Measurements from ENCODE around the gene LPCAT1.
"Not testable (repeated sequence)": the region's sequence is repeated elsewhere in the genome, so short reads cannot be mapped to it uniquely, and the experiment has no call there.

LPCAT1 gene

DNA sequence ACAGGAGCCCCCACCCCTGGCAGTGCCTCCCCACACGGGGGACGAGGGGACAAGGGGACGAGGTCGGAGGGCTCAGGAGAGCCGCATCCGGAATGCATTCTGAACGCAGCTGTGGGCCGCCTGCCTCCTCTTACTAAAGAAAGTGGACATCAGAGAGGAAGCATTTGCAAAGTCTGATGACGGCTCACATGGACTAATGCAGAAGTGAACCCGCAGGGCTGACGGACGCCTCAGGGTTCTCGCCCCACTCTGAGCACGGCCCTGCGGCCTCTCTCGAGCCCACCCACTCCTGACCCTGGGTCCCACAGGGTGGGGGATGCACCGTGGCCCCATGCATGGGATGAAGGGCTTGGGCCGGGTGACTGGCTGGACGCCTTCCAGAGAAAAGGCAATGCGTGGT, 5.9 kb downstream of the LPCAT1 start:
- no peak overlapping the region for H3K4me3 ChIP-seq (ENCODE audit: low read length)
- DNase-seq (ENCODE audit: low read depth), result no peak
- TF ChIP-seq, protein P1, sequence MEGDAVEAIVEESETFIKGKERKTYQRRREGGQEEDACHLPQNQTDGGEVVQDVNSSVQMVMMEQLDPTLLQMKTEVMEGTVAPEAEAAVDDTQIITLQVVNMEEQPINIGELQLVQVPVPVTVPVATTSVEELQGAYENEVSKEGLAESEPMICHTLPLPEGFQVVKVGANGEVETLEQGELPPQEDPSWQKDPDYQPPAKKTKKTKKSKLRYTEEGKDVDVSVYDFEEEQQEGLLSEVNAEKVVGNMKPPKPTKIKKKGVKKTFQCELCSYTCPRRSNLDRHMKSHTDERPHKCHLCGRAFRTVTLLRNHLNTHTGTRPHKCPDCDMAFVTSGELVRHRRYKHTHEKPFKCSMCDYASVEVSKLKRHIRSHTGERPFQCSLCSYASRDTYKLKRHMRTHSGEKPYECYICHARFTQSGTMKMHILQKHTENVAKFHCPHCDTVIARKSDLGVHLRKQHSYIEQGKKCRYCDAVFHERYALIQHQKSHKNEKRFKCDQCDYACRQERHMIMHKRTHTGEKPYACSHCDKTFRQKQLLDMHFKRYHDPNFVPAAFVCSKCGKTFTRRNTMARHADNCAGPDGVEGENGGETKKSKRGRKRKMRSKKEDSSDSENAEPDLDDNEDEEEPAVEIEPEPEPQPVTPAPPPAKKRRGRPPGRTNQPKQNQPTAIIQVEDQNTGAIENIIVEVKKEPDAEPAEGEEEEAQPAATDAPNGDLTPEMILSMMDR (IDR thresholded peaks at IDR 0.05; ENCODE audit: insufficient read depth, low read depth, low read length, missing control alignments), result no peak

DNA sequence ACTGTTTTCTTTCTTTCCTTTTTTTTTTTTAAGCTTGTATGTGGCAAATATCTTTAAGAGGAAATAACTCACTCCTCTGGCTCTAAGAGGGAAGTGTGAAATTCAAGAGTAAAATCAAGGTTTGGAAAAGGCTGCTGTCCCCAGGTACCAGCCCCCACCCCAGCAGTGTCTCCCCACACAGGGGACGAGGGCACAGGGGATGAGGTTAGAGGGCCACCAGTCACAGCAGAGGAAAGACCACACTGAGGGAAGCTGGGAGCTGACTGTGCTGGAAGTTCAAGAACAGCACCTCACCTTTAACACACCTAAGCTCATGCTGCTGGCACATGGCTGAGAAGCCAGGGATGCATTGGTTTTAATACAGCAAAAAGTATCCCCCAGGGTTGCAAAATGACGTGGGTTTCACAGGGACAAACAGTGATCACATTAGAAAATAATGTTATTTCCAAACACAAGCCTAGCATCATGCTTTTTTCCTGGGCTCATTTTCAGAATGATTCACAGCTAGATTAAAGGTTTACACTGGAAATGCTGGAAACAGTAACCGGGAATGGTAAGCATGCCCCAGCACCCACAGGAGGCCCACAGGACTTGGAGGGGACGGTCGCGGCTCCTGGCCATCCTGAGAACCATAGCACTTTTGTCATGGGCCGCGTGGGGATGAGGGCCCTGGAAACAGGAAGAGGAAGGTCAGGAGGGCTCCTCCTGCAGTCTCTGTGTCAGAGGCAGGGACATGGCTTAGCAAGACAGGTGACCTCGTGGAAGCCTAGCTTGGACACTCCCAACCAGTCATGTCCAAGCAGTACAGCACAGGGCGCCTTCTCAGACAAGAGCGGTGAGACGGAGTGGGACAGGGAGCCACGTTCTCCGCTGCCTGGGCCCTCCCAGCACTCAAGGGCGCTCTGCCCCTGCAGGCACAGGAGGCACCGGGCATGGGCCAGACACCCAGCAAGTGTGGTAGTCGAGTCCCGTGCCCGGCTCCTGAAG, 6.9 kb downstream of the LPCAT1 start:
- DNase-seq (ENCODE audit: low read depth), result peak; percentile 60
- no peak overlapping the region for H3K4me3 ChIP-seq (ENCODE audit: low read length)
- TF ChIP-seq, protein P1 (IDR thresholded peaks at IDR 0.05; ENCODE audit: insufficient read depth, low read depth, low read length, missing control alignments), result no peak

DNA sequence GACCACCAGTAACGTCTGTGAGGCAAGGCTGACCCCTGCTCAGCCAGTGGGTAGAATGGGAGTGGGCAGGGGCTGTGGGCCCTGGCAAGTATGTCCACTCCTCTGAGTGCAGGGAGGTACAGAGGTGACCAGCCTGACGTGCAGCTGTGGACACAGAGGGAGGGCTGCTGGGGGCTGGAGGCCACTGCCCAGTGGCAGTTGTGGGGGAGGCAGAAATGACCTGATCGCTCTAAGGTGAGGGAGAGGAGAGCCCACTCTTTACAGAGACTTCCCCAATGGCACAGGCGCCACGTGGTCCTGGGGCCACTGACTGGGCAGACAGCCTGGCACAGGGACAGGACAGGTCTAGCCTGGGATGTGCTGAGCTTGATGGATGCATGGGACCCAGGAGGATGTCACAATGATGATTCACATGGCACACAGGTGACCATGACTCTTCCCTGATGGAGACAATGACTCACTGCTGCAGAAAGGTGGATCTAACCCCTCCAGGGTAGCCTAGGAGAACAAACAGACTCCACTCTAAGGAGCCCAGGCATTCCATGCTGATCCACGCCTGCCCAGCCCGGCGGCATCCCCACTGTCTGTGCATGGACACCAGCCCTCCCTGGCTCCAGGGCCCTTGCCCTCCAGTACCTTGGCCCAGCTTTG, 7.7 kb downstream of the LPCAT1 start:
- peak; percentile 94 for DNase-seq (ENCODE audit: low read depth)
- TF ChIP-seq, protein P1 (IDR thresholded peaks at IDR 0.05; ENCODE audit: insufficient read depth, low read depth, low read length, missing control alignments), result no peak
- no peak overlapping the region for H3K4me3 ChIP-seq (ENCODE audit: low read length)

DNA sequence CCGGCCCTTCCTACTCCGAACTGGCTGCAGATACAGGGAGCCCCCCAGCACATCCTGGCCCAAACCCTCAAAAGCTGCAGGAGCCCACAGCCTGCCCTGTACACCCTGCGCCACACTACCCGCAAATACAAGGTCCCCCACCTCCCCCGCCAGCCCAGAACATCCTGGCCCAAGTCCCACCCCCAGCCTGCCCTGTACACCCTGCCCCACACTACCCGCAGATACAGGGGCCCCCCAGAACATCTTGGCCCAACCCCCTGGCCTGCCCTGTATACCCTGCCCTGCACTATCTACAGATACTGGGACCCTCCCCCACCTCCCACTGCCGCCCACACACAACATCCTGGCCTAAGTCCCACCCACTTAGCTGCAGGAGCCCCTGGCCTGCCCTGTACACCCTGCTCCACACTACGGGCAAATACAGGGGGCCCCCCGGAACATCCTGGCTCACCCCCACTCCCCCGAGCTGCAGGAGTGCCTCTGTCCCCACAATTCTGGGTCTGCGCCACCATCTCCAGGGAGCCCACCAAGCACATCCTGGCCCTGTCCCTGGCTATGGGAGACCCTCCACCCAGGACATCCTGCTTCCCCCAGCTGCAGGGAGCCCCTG, 8.3 kb downstream of the LPCAT1 start:
- TF ChIP-seq, protein P1 (IDR thresholded peaks at IDR 0.05; ENCODE audit: insufficient read depth, low read depth, low read length, missing control alignments), result no peak
- DNase-seq (ENCODE audit: low read depth), result no peak
- no peak overlapping the region for H3K4me3 ChIP-seq (ENCODE audit: low read length)

DNA sequence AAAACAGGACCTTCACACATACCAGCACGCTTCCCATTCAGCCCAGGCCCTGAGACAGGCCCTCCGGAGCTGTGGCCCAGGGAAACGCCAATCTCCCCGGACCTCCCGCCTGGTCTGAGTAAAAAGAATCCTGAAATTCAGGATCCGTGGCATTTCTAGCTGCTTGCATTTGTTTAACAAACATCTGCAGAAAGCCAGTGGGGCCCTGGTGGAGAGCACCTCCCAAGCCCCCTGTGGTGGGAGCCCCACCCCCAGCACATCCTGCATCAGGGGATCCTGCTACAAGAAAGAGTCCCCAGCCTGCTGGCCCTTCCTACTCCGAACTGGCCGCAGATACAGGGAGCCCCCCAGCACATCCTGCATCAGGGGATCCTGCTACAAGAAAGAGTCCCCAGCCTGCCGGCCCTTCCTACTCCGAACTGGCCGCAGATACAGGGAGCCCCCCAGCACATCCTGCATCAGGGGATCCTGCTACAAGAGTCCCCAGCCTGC, 8.9 kb downstream of the LPCAT1 start:
- not testable (repeated sequence) for H3K4me3 ChIP-seq (ENCODE audit: low read length); DNase-seq (ENCODE audit: low read depth)

DNA sequence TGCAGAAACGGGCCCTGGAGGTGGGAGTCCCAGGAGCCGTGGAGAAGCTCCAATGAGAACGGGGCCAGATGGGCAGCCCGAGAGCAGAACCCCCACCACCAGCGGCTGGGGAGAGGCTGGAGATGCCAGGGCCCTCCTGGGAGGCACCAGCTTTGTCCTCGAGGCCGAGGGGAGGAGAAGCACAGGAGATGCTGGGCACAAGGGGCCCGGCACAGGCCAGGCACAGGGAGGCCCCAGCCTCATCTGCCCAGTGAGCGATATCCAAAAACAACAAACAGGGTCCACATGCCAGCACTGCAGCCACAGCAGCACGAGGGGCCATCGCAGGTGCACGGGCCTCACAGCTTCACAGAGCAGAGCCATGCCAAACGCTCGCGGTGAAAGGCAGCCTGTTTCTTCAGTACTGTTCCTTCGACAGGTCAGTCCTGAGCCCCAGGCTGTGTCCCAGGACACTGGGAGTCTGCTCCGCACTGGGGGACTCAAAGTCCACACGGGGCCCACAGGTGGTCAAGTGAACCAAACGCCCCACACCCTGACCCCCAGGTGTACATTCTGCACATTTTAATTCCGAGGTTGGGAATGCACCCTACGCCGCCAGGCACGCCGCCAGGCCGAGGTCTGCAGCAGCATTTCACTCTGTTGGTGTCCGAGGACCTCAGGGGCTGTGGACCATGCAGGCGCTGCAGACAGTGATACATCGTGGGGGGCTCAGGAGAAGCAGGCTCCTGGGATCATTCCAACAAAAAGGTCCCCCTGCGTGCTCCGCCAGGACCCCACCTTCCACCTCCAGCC, 9.5 kb downstream of the LPCAT1 start:
- TF ChIP-seq, protein P1 (IDR thresholded peaks at IDR 0.05; ENCODE audit: insufficient read depth, low read depth, low read length, missing control alignments), result no peak
- no peak overlapping the region for H3K4me3 ChIP-seq (ENCODE audit: low read length)
- no peak for DNase-seq (ENCODE audit: low read depth)

Data from epithelial cell of esophagus (primary cell).